Kidney (tissue), 14 donors: Measurements from ENCODE around the gene ALDH18A1. TPM values are rescaled to one million over a fixed set of nuclear protein-coding genes. Genes with fewer than 3 reads are reported as not detected.

Experiments
- DNase-seq, 5 donors: peaks; one replicate each; pipeline ENCODE4 v3.0.0-alpha.2; 2013 to 2020
- FAIRE-seq: peaks from 2 replicates; lab custom pipeline; 2012; peaks lifted over from hg19 to GRCh38; lab: Jason Lieb, UNC
- H3K27ac ChIP-seq, 2 donors: one replicate each; pipeline ENCODE4 v1.7.0; 2013; ENCODE audit warnings: low read depth in 2 of 2, low read length in 2 of 2, inconsistent platforms in 1 of 2
- H3K27me3 ChIP-seq: one replicate; pipeline ENCODE4 v1.7.1; 2013; ENCODE audit warnings: low read length, inconsistent platforms; ENCODE audit not compliant: control insufficient read depth, insufficient read depth
- H3K36me3 ChIP-seq, 3 donors: one replicate each; pipeline versions ENCODE4 v1.7.0 to v1.7.1; 2013; ENCODE audit warnings: low read length in 3 of 3, control low read depth in 1 of 3, inconsistent platforms in 1 of 3; ENCODE audit not compliant: insufficient read depth in 3 of 3, control insufficient read depth in 2 of 3
- H3K4me1 ChIP-seq, 3 donors: one replicate each; pipeline versions ENCODE4 v1.7.0 to v1.7.1; 2013; ENCODE audit warnings: low read length in 3 of 3, inconsistent platforms in 1 of 3, low read depth in 1 of 3; ENCODE audit not compliant: control insufficient read depth in 2 of 3, insufficient read depth in 2 of 3
- H3K4me3 ChIP-seq, 3 donors: one replicate each; pipeline versions ENCODE4 v1.7.0 to v1.8.1; 2013; ENCODE audit warnings: low read length in 3 of 3, control low read depth in 1 of 3, inconsistent platforms in 1 of 3
- H3K9ac ChIP-seq, 3 donors: one replicate each; pipeline versions ENCODE4 v1.7.0 to v1.7.1; 2013; ENCODE audit warnings: low read length in 3 of 3, control low read depth in 1 of 3, inconsistent platforms in 1 of 3
- H3K9me3 ChIP-seq, 3 donors: one replicate each; pipeline versions ENCODE4 v1.7.0 to v1.7.1; 2013; ENCODE audit warnings: low read length in 3 of 3, control low read depth in 1 of 3, inconsistent platforms in 1 of 3; ENCODE audit not compliant: control insufficient read depth in 2 of 3, insufficient read depth in 1 of 3
- intact Hi-C: fragments of 100-400 bp; cut with DNase I; formaldehyde crosslinking; loops from one replicate; pipeline ENCODE4 v1.11.1; 2022
- polyA plus RNA-seq: library from polyadenylated mRNA; stranded (reverse); fragments of 350-450 nt; fragmentation: Illumina TruSeq; extraction: RNeasy Lipid Tissue Mini Kit (QIAGEN cat#74804); gene quantifications from one replicate; pipeline ENCODE4 v1.2.3, GENCODE V29; 2014; ENCODE audit warnings: low read depth, low replicate concordance; ENCODE audit not compliant: insufficient read depth
- total RNA-seq: library from RNA; stranded (reverse); fragmentation: NEBNext Ultra II Directional; extraction: Animal tissue kit (Norgen Biotek cat#: 25700); gene quantifications from one replicate; pipeline ENCODE4 v1.2.1, GENCODE V29; 2021
- TF ChIP-seq, protein P1 (sequence below): IDR thresholded peaks from 3 replicates; pipeline ENCODE4 v1.5.1; 2012; ENCODE audit warnings: mild to moderate bottlenecking, moderate library complexity, borderline replicate concordance; ENCODE audit not compliant: insufficient read depth; ENCODE audit errors: extremely low read depth
- donor health status: control.
- donor health status: control.
- donor health status: control.
- donor health status: control.
- donor health status: control.
- donor health status: DM: yes; HTN: yes; CAD: no.
- donor health status: Normal renal cell carcinoma (clear cell type).

The ALDH18A1 gene
- total and polyA plus RNA-seq, 2 donors from 2014 or later = 23.6 to 72.0 TPM

DNA sequence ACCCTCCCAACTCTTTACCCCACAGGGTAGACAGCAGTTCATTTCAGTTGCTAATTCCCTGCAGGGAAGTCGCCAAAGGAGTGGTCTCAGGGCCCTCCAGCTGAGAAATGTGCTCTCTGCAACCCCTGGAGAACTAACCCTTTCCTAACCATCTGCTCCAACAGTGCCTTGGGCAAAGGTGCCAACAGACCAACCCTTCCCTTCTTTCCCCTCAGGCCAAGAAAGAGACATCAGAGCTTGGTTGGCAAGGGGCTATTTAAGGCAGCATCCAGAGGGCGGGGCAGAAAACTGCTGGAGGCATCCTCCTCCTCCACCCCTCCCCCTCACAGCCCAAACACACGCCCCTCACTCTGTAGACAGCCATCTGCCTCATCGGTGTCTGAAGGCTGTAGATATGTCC, 97.0 kb downstream of the ALDH18A1 start:
- H3K9me3 ChIP-seq = no peaks in the 10 kb centered on the region
- no peaks in the 10 kb centered on the region for H3K36me3 ChIP-seq
- no peaks in the 10 kb centered on the region for H3K27me3 ChIP-seq
- intact Hi-C loops = no loop called here
- H3K27ac ChIP-seq = peak overlapping the region; percentile 32 to 34
- H3K4me1 ChIP-seq = peaks cover 0 to 10% (median 4%) of the 10 kb centered on the region in 3 donors
- no peak overlapping the region for H3K9ac ChIP-seq
- DNase-seq (peak in 2 of 5 donors; percentile 49 to 70), FAIRE-seq (no peak)
- H3K4me3 ChIP-seq = peak overlapping the region; percentile 13 to 79 (median 59)
- TF ChIP-seq, protein P1, sequence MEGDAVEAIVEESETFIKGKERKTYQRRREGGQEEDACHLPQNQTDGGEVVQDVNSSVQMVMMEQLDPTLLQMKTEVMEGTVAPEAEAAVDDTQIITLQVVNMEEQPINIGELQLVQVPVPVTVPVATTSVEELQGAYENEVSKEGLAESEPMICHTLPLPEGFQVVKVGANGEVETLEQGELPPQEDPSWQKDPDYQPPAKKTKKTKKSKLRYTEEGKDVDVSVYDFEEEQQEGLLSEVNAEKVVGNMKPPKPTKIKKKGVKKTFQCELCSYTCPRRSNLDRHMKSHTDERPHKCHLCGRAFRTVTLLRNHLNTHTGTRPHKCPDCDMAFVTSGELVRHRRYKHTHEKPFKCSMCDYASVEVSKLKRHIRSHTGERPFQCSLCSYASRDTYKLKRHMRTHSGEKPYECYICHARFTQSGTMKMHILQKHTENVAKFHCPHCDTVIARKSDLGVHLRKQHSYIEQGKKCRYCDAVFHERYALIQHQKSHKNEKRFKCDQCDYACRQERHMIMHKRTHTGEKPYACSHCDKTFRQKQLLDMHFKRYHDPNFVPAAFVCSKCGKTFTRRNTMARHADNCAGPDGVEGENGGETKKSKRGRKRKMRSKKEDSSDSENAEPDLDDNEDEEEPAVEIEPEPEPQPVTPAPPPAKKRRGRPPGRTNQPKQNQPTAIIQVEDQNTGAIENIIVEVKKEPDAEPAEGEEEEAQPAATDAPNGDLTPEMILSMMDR = no peak

DNA sequence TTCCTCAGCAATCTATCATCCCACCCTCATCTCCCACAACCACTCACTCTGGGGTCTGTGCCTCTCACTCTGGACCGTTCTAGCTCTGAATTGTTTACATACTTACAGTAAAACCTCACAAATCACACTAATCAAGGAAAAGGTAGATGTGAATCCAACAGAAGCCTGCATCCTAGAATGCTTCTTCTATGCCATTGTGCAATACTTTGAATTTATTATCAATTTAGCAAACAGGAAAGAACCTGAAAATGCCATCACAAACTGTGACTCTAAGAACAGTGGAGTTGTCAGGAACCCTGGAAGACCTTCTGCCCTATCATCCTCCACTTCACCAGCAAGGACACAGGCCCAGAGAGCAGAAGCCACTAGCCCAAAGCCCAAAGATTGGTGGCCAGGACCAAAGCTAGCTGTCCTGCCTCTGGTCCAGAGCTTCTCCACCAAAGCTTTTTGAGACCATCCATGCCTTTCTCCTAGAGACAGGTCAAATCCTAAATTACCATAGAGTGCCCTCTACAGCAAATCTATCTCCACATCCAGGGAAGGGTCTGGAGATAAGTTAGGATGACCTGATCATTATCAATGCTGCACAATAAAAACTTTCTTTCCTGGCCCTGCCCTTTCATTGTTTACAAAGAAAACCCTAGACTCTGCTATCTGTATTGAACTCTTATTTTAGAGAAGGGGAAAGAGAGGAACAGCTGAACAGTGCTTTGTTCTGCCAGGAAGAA, 97.8 kb downstream of the ALDH18A1 start:
- H3K4me3 ChIP-seq = peak overlapping the region; percentile 13 to 79 (median 59)
- H3K9me3 ChIP-seq = no peaks in the 10 kb centered on the region
- peak overlapping the region in 1 of 3 donors; percentile 46 for H3K9ac ChIP-seq
- DNase-seq (no peak), FAIRE-seq (no peak)
- TF ChIP-seq, protein P1 = peak; percentile 7
- intact Hi-C loops = no loop called here
- peaks cover 0 to 10% (median 4%) of the 10 kb centered on the region in 3 donors for H3K4me1 ChIP-seq
- no peaks in the 10 kb centered on the region for H3K27me3 ChIP-seq
- no peaks in the 10 kb centered on the region for H3K36me3 ChIP-seq
- H3K27ac ChIP-seq = peak overlapping the region in 1 of 2 donors; percentile 32

DNA sequence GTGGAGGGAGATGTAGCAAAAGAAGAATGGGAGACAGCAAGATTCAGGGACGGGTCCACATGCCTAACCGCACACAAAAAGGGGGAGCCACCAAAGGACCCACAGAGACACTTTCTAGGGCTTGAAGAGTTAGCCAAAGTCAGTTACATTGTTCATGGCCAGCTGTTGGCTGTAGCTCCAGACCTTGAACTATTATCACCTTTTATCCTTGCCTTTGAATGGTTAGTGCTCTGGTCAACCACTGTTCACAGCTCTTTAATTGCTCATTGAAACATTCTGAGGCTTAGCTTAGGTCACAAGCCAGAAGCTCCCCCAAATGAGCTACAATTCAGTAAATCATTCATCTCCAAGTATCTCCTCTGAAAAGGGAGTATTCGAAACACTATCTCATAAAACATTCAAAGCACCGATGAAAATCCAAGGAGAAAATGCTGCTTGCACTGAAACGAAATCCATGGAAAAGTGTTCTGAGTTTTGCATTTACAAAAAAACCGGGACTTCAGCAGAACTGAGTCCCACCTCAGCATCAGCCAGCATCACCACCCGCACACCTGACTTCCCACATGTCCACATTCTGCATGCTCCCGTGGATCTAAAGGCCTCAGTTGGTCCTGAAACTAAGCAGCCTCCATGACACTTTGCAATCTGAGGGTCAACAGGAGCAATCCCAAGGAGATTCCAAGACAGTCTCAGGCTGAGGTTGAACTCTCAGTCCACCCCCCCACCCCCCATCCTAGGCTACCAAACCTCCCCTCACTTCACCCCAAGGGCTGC, 99.3 kb downstream of the ALDH18A1 start:
- Histone ChIP-seq H3K4me3 (no peak overlapping the region), H3K4me1 (peaks cover 0 to 10% (median 4%) of the 10 kb centered on the region in 3 donors), H3K9ac (no peak overlapping the region), H3K27ac (peak overlapping the region in 1 of 2 donors; percentile 47), H3K36me3 (no peaks in the 10 kb centered on the region), H3K27me3 (no peaks in the 10 kb centered on the region), H3K9me3 (peaks cover 0 to 3% (median 0%) of the 10 kb centered on the region in 3 donors)
- TF ChIP-seq, protein P1 = no peak
- DNase-seq = no peak
- FAIRE-seq = no peak
- intact Hi-C loops = no loop called here

Other genes starting within 250 kb of the ALDH18A1 start
- gene SORBS1, start 95.3 kb downstream of the ALDH18A1 start, total RNA-seq = 91.7 TPM
- gene SORBS1, start 95.3 kb downstream of the ALDH18A1 start, polyA plus RNA-seq = 12.2 TPM
- 46.3 TPM for gene TCTN3, start 37.2 kb upstream of the ALDH18A1 start, total RNA-seq
- 40.3 TPM for gene TCTN3, start 37.2 kb upstream of the ALDH18A1 start, polyA plus RNA-seq
- gene ENTPD1, start 99.5 kb upstream of the ALDH18A1 start, total RNA-seq = 36.6 TPM
- gene ENTPD1, start 99.5 kb upstream of the ALDH18A1 start, polyA plus RNA-seq = 5.2 TPM